ENCODE measurements around the gene SV2C. TPM values are rescaled to one million over a fixed set of nuclear protein-coding genes. Genes with fewer than 3 reads are reported as not detected.

The SV2C gene
- polyA plus RNA-seq, 1 donor (not counting 4 experiments of a cell fraction or from before 2014, with no cell fraction given): 0.34 TPM

DNA sequence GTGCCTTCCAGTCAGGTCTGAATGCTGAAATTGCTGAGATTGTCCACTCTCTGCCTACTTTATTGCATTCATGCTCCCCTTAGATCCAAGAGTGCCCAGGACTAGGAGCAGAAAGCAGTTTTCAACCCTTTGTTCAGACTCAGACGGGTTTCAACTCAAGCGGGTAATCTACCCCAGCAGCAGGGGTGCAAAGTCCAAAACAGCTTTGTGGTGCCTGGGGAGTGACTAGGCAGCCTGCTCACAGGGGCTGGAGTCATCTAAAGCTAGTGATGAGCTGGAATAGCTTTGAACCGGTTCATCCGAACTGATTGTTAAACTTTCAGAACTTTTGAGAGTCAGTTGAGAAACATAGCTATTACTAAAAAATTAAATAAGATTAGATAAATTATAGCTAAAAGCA lies 248.9 kb downstream of the SV2C start:
- H3K4me3 ChIP-seq (ENCODE audit: control insufficient read depth in 2 of 3, extremely low read depth in 1 of 3, insufficient read depth in 2 of 3, low read depth in 1 of 3, low read length in 3 of 3): no peak overlapping the region
- FAIRE-seq (no peak), DNase-seq (ENCODE audit: low read depth, low spot score) (no peak)
- no peak overlapping the region for H3K4me2 ChIP-seq (ENCODE audit: control insufficient read depth, extremely low read depth, insufficient read depth, low read depth, low read length)
- H3K27me3 ChIP-seq (ENCODE audit: control insufficient read depth, extremely low read depth, insufficient read depth, low read length): peaks cover 3% of the 10 kb centered on the region
- TF ChIP-seq, protein P1, sequence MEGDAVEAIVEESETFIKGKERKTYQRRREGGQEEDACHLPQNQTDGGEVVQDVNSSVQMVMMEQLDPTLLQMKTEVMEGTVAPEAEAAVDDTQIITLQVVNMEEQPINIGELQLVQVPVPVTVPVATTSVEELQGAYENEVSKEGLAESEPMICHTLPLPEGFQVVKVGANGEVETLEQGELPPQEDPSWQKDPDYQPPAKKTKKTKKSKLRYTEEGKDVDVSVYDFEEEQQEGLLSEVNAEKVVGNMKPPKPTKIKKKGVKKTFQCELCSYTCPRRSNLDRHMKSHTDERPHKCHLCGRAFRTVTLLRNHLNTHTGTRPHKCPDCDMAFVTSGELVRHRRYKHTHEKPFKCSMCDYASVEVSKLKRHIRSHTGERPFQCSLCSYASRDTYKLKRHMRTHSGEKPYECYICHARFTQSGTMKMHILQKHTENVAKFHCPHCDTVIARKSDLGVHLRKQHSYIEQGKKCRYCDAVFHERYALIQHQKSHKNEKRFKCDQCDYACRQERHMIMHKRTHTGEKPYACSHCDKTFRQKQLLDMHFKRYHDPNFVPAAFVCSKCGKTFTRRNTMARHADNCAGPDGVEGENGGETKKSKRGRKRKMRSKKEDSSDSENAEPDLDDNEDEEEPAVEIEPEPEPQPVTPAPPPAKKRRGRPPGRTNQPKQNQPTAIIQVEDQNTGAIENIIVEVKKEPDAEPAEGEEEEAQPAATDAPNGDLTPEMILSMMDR (optimal IDR thresholded peaks at IDR 0.05 in 1 of 3, IDR thresholded peaks at IDR 0.05 in 1 of 3, conservative IDR thresholded peaks at IDR 0.05 in 1 of 3; ENCODE audit: extremely low read depth in 1 of 3, insufficient read depth in 2 of 3, low read length in 3 of 3): no peak
- TF ChIP-seq EZH2 (IDR thresholded peaks at IDR 0.05; ENCODE audit: low read length): no peak
- dilution Hi-C loops (cut with MboI; ENCODE audit: extremely low pct_ligation_motif_present, low sequenced_read_pairs): no loop called here
- no peak overlapping the region for H2AFZ ChIP-seq (ENCODE audit: control insufficient read depth, low read length)
- H3K9me3 ChIP-seq (ENCODE audit: control insufficient read depth, low read depth, low read length): no peaks in the 10 kb centered on the region
- H3K27ac ChIP-seq (ENCODE audit: control insufficient read depth, insufficient read depth, low read length): no peak overlapping the region
- no peaks in the 10 kb centered on the region for H3K4me1 ChIP-seq (ENCODE audit: control insufficient read depth, extremely low read depth, insufficient read depth, low read length)
- H3K9ac ChIP-seq (ENCODE audit: control insufficient read depth, extremely low read depth, insufficient read depth, low read length): no peak overlapping the region
- H3K36me3 ChIP-seq (ENCODE audit: control insufficient read depth in 2 of 2, extremely low read depth in 1 of 2, insufficient read depth in 2 of 2, low read length in 2 of 2): no peaks in the 10 kb centered on the region
- no peaks in the 10 kb centered on the region for H3K9me1 ChIP-seq (ENCODE audit: control insufficient read depth, extremely low read depth, insufficient read depth, low read length)
- H3K79me2 ChIP-seq (ENCODE audit: control insufficient read depth, insufficient read depth, low read length): no peaks in the 10 kb centered on the region
- H4K20me1 ChIP-seq (ENCODE audit: control insufficient read depth, extremely low read depth, insufficient read depth, low read length): no peaks in the 10 kb centered on the region

DNA sequence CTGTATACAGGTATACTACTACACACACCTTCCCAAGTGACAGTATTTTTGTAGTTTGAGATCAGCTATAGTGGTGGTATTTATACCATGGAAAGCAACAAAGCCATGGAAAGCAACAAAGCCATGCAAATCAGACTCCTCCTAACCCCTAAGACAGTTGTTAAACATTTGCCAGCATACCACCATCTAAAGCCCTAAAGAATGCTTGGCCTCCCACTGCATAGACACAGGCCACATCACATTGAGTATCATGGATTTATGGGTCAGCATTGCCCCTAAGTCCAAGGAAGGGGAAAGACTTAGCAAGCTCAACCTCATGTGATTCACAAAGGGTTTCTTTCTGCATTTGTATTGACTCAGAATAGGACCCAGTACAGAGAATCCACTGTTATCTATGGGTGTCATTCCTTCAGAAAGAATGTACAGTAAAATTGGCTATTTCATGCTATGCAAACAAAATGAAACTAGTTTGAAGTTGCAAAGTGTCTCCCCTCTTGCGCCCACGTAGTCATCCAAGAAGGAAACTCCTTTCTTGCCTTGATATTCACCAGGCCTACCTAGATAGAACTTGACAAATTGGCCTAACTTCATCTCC lies 249.5 kb downstream of the SV2C start:
- DNase-seq (ENCODE audit: low read depth, low spot score): no peak
- Histone ChIP-seq H3K27ac (ENCODE audit: control insufficient read depth, insufficient read depth, low read length) (no peak overlapping the region), H3K79me2 (ENCODE audit: control insufficient read depth, insufficient read depth, low read length) (no peaks in the 10 kb centered on the region), H4K20me1 (ENCODE audit: control insufficient read depth, extremely low read depth, insufficient read depth, low read length) (no peaks in the 10 kb centered on the region), H2AFZ (ENCODE audit: control insufficient read depth, low read length) (no peak overlapping the region), H3K4me3 (ENCODE audit: control insufficient read depth in 2 of 3, extremely low read depth in 1 of 3, insufficient read depth in 2 of 3, low read depth in 1 of 3, low read length in 3 of 3) (no peak overlapping the region), H3K4me1 (ENCODE audit: control insufficient read depth, extremely low read depth, insufficient read depth, low read length) (no peaks in the 10 kb centered on the region), H3K9me3 (ENCODE audit: control insufficient read depth, low read depth, low read length) (no peaks in the 10 kb centered on the region), H3K27me3 (ENCODE audit: control insufficient read depth, extremely low read depth, insufficient read depth, low read length) (peaks cover 3% of the 10 kb centered on the region), H3K9ac (ENCODE audit: control insufficient read depth, extremely low read depth, insufficient read depth, low read length) (no peak overlapping the region), H3K36me3 (ENCODE audit: control insufficient read depth in 2 of 2, extremely low read depth in 1 of 2, insufficient read depth in 2 of 2, low read length in 2 of 2) (no peaks in the 10 kb centered on the region), H3K9me1 (ENCODE audit: control insufficient read depth, extremely low read depth, insufficient read depth, low read length) (no peaks in the 10 kb centered on the region), H3K4me2 (ENCODE audit: control insufficient read depth, extremely low read depth, insufficient read depth, low read depth, low read length) (no peak overlapping the region)
- dilution Hi-C loops (cut with MboI; ENCODE audit: extremely low pct_ligation_motif_present, low sequenced_read_pairs): no loop called here
- TF ChIP-seq EZH2 (IDR thresholded peaks at IDR 0.05; ENCODE audit: low read length): no peak
- TF ChIP-seq, protein P1 (optimal IDR thresholded peaks at IDR 0.05 in 1 of 3, IDR thresholded peaks at IDR 0.05 in 1 of 3, conservative IDR thresholded peaks at IDR 0.05 in 1 of 3; ENCODE audit: extremely low read depth in 1 of 3, insufficient read depth in 2 of 3, low read length in 3 of 3): no peak
- no peak for FAIRE-seq

All from keratinocyte (primary cell).